HG03064 (cell line): ENCODE measurements around the gene NFE2.
"Not testable (repeated sequence)": the region's sequence is repeated elsewhere in the genome, so short reads cannot be mapped to it uniquely, and the experiment has no call there.

Experiments used
- ATAC-seq: cut with Tn5 transposase; IDR thresholded peaks from one replicate; pipeline ENCODE4 v1.9.1; 2021; ENCODE audit warnings: low read depth; ENCODE audit not compliant: unreplicated experiment

The NFE2 gene

DNA sequence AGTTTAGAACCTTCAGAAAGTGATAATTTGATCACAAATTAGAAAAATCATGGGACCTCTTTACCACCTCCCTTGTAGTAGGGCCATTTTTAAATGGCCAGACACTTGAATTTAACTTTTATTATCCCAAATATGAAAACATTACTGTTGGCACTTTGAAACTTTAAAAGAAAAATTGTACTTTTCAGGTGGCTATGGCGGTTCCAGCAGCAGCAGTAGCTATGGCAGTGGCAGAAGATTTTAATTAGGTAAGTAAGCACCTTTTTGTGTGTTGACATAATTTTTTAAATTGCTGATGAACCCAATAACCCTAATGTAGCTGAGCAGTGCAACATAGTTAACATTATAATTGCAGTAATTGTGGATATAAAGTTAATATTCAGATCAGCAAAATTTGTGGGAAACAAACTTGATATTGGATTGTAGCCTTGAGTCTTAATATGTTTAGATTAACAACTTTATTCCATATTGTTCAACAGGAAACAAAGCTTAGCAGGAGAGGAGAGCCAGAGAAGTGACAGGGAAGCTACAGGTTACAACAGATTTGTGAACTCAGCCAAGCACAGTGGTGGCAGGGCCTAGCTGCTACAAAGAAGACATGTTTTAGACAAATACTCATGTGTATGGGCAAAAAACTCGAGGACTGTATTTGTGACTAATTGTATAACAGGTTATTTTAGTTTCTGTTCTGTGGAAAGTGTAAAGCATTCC, 16.6 kb downstream of the NFE2 start:
- ATAC-seq: not testable (repeated sequence)

- ATAC-seq: no peak
These were observed 17.7 kb downstream of the NFE2 start for GRCh38 chr12:54282949-54283593.

GRCh38 chr12:54281694-54282093, 19.1 kb downstream of the NFE2 start:
- ATAC-seq: not testable (repeated sequence)

GRCh38 chr12:54281261-54281638, 19.6 kb downstream of the NFE2 start:
- ATAC-seq: not testable (repeated sequence)

DNA sequence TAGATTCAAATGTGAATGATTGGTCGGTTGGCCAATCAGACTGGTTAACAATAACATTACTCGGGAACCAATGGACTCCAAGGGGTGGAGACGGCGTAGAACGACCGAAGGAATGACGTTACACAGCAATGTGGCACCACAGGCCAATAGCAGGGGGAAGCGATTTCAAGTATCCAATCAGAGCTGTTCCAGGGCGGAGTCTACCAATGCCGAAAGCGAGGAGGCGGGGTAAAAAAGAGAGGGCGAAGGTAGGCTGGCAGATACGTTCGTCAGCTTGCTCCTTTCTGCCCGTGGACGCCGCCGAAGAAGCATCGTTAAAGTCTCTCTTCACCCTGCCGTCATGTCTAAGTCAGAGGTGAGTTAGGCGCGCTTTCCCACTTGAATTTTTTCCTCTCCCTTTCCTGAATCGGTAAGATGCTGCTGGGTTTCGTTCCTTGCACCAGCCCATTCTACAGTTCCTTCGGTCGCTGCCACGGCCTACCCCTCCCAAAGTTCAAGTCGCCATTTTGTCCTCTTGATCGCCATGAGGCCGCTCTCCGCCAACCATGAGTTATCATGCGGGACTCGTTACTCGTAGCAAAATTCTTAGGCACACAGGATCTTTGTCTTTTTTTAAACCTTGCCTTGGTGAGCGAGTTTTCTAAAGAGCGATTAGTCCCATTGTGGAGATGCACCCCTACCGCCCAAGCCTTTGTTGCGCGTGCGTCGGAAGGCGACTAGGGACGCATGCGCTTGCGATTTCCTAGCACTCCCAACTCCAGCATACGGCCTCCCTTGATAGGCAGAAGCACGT, 20.2 kb downstream of the NFE2 start, which contains the start of gene HNRNPA1:
Gene HNRNPA1 (plus strand): TSS at position 259 of the 793 bp plus-strand sequence. CDS start 82 bp downstream, at position 341.
- ATAC-seq: peak; percentile 82

DNA sequence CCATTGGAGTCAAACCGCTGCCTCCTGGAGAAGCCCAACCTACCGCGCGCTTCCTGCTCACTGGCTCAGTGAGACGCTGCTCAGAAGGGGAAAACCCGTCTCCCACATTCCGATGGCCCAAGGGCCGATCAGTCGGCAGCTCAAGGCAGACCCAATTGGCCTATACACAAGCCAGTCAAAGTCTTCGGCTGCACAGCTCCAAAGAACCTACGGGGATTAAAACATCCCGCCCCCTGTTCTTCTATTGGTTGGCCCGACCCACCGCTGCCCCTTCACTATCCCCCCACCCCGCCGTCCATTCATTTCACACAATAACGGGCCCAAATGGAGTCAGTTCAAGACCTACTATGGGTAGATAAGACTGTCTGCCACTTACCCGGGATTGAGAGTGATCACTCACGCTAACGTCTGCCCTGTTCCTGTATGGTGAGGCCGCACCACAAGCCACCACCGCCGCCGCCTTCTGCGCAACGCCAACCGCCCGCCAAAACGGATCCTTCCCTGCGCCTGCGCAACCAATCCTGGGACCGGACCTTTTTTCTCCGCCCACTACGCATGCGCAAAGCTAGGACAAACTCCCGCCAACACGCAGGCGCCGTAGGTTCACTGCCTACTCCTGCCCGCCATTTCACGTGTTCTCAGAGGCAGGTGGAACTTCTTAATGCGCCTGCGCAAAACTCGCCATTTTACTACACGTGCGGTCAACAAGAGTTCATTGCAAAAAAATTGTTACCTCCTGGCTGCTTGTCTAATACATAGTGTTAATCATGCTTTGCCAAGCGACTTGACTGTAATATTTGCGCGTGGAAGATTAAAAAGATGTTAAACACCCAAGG, 21.0 kb downstream of the NFE2 start, which contains the start of gene CBX5:
Gene CBX5 (minus strand): TSS at position 491 of the 836 bp plus-strand sequence. CDS start 22,472 bp downstream, outside the sequence.
- ATAC-seq: peak; percentile 81

DNA sequence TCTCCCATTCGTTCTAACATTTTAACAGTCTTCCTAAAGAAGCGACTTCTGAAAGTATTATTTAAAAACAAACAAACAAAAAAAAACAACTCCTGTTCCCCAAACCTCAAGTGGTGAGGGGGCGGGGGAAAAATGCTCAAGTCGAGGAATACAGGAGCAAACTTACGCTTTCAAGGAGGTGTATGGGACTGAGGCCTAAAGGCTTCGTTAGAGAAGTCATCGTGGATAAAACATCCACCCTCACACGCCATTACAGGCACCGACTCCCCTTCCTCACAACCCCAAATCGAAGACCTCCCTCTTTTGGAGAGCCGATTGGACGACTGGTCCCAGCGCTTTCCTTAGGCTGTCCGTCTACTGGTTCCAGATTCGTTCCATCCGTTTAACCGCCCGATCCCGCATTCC, 21.6 kb downstream of the NFE2 start:
- ATAC-seq: peak; percentile 0

DNA sequence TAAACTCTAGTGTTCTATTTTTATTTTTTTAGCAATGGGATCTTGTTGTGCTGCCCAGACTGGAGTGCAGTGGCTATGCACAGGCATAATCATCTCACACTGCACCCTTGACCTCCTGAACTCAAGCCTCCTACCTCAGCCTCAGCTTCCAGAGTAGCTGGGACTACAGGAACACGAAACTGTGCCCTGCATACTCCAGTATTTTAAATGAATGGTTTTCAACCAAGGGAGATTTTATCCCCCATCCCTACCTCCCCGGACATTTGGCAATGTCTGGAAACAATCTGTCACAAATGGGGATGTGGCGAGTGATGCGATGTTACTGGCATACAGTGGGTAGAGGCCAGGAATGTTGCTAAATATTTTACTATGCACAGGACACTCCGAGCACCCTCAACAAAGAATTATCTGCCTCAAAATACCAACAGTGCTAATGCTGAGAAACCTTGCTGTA, 23.0 kb downstream of the NFE2 start:
- no peak for ATAC-seq

DNA sequence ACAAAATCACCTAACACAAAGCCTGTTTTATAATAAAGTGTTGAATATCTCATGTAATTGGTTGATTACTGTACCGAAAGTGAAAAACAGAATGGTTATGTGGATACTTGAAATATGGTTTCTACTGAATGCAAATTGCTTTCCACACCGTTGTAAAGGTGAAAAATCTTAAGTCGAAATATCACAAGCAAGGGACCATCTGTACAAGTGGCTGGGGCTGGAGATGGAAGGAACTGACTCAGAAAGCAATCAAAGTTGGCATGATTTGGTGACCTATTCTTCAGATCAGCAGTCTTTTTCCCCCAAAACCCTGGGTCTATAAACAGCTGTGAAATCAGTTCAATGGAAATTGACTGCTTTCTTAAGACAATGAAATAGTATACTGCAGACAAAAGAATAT, 24.4 kb downstream of the NFE2 start:
- no peak for ATAC-seq

DNA sequence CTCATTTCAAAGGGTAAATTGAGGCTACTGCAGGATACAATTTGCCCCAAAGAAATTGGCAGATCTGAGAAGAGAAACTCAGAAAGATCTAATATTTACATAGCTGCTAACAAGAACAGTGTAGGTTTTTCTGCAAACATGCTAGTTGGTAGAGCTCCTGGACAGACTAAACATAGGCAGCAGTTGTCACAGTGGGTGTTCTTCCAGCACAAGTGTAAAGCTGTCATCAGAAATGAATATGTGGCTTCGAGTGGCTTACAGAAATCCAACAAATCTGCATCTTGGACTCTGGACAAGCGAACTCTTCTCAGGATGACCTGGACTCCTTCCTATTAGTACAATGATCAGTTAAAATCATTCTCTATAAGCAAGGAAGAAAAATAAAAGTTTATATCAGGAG, 26.8 kb downstream of the NFE2 start:
- ATAC-seq: no peak

- no peak for ATAC-seq
These were observed 28.6 kb downstream of the NFE2 start for GRCh38 chr12:54272214-54272613.

DNA sequence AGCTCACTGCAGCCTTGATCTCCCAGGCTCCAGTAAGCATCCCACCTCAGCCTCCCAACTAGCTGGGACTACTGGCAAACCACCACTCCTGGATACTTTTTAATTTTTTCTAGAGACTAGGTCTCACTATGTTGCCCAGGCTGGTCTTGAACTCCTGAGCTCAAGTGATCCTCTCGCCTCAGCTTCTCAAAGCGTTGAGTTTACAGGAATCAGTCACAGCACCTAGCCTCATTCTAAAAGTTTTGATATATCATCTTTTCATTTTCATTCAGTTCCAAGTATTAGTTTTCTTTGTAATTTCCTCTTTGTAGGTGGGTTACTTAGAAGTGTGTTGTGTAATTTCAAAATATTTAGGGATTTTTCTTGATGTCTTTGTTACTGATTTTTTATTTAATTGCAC, 30.5 kb downstream of the NFE2 start:
- no peak for ATAC-seq

DNA sequence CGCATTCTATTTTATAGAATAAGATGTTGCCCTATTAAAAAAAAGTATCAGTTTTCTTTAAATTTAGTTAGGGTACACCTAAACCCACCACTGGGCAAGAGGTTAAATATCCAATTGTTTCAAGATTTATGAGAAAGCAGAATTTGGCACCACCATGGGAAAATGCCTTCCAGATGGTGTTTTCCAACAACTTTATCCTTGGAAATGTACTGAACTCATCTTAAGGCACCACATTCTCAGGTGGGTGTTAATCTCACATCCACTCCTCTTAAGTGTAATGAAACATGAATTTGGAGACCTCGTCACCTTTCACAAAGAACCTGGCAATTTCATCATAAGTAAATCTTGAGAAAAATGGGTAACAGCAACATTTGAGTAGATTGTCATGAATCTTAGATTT, 34.0 kb downstream of the NFE2 start:
- ATAC-seq: no peak

DNA sequence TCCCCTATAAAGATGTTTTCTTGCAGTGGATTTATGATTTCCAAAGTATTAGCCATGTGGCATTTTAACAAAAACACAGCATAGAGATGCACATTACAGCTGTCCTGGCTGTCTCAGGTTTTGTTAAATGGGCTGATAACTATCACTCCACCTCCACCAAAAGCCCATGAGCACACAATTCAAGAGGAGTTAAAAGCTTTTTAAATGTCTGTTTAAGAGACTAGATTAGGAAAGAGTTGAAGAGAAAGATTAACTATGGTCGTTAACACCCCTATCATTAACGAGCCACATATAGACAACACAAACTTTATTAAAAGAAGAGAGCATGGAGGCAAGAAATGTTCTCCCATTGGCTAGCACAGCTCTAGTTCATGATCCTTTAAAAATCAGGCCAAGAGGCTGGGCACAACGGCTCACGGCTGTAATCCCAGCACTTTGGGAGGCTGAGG, 35.4 kb downstream of the NFE2 start:
- no peak for ATAC-seq

DNA sequence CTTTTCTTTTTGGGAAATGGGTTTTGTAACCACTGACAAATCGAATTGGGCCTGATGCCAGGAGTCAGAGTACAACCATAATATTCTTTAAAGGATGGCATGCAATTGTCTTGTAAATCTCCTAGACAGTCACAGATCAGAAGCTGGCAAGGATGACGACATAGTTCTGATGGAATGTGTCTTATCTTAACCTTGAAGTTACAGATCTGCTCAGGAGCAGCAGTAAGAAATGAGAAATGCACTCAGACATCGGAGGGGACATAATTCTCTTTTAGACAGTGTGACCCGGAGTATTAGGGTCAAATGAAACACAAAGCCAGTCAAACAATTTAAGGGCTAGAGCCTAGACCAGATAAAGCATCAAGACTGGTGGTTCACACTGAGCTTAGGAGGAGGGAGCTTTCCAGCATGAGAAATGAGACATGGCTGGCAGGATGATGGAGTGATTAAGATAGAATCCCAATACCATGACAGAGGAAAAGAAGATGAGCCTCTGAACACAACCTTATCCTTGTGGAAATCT, 38.4 kb downstream of the NFE2 start:
- ATAC-seq: no peak

DNA sequence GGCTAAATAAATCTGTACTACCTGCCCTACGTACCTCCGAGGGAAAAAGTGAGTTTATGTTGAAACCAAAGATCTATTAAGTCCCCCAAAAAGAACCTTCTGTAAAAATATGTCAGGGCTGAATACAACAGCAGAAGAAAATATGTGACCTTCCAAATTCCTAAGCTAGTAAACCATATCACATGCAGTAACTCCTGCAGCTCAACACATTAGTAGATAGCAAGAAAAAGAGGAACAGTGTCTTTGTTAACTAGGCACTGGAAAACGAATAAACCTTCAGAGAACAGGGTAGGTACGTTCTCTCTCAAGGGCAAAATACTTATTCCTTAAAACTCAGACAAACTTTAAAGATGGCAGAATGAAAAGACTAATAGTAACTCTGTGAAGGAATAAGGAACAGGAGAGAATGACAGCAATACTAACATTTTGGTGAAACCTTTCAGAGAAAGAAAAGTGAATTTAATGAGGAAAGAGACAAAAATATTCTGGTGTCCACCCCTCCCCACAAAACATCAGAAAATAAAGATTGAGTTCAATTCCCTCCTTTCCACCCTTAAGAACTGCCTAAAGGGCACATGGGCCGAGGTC, 38.9 kb downstream of the NFE2 start:
- ATAC-seq: no peak

DNA sequence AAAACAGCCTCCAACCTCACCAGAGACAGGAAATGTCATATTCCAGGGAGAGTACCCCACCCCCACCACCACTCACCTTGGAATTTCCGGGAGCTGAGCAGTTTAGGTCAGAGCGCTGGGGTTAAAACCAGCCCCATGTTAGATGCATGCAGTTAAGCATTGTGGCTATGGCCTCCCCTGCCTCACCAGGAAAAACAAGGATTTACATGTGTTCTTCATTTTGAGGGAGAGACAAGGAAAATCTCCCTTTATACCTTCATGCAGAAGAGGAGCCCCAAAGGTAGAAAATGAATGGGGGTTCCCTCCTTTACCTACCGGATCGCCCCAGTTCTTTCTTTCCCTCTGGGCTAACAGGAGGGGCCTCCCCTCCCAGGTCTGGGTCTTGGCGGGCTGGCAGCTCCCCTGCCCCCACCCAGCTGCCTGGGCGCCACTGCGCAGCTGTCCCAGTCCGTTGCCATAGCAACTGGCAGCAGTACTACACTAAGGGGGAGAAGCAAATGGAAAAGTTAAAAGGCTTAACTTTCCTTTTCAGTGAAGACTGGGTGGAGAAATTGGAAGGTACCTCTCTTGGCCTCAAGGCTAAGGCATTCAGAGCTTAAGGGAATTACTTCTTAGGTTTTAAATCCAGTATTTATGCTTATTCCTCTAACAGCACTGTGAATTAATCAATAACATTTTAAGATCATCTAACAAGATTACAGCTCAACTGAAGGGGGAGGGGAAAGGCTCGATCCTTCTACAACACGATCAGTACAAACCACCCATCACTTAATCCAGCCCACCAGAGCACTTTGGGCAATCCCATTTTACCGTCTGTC, 41.4 kb downstream of the NFE2 start:
- no peak for ATAC-seq

GRCh38 chr12:54258201-54258681, 42.6 kb downstream of the NFE2 start:
- no peak for ATAC-seq

- ATAC-seq: no peak
These were observed 43.5 kb downstream of the NFE2 start for GRCh38 chr12:54257332-54257731.
